ENCODE measurements around the gene CLDN17. TPM values are rescaled to one million over a fixed set of nuclear protein-coding genes. Genes with fewer than 3 reads are reported as not detected.

CLDN17 gene
- total and polyA plus RNA-seq, 2 of the 4 experiments (the other 2 are of a cell fraction): not detected

- no peak overlapping the region for H4K8ac ChIP-seq (ENCODE audit: low read depth in 2 of 2, low read length in 2 of 2)
- no peak overlapping the region for H2AK5ac ChIP-seq (ENCODE audit: low read depth, low read length)
- H4K20me1 ChIP-seq (ENCODE audit: insufficient read depth, low read length): no peaks in the 10 kb centered on the region
- H3K4ac ChIP-seq (ENCODE audit: low read depth, low read length): no peak overlapping the region
- POLR2A ChIA-PET (ENCODE audit: unreplicated experiment): no interaction called here
- no peak overlapping the region for H2AFZ ChIP-seq (replicated peaks; ENCODE audit: low read length, poor library complexity)
- peaks cover 2% of the 10 kb centered on the region; the same call in 1 of the 2 replicates for H3K9me3 ChIP-seq (ENCODE audit: control insufficient read depth, insufficient read depth, low read length)
- H3K79me1 ChIP-seq (ENCODE audit: low read depth in 1 of 2, low read length in 2 of 2): no peaks in the 10 kb centered on the region
- TF ChIP-seq USF2 (IDR thresholded peaks at IDR 0.05; ENCODE audit: low read depth, low read length): no peak
- TF ChIP-seq, protein P1, sequence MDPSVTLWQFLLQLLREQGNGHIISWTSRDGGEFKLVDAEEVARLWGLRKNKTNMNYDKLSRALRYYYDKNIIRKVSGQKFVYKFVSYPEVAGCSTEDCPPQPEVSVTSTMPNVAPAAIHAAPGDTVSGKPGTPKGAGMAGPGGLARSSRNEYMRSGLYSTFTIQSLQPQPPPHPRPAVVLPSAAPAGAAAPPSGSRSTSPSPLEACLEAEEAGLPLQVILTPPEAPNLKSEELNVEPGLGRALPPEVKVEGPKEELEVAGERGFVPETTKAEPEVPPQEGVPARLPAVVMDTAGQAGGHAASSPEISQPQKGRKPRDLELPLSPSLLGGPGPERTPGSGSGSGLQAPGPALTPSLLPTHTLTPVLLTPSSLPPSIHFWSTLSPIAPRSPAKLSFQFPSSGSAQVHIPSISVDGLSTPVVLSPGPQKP (IDR thresholded peaks at IDR 0.05; ENCODE audit: borderline replicate concordance, low read depth, low read length): no peak
- no peak for TF ChIP-seq SMC3 (IDR thresholded peaks at IDR 0.05; ENCODE audit: low read depth, low read length)
- TF ChIP-seq FOS (IDR thresholded peaks at IDR 0.05; ENCODE audit: low read depth, low read length): no peak
- no peak for TF ChIP-seq RFX5 (IDR thresholded peaks at IDR 0.05; ENCODE audit: low read depth, low read length)
- TF ChIP-seq MAFK (IDR thresholded peaks at IDR 0.05; ENCODE audit: low read depth, low read length): no peak
- TF ChIP-seq RCOR1 (IDR thresholded peaks at IDR 0.05; ENCODE audit: insufficient replicate concordance, low read length): no peak
- no peak for TF ChIP-seq MXI1 (IDR thresholded peaks at IDR 0.05; ENCODE audit: borderline replicate concordance, low read depth, low read length)
- no peak for TF ChIP-seq BHLHE40 (IDR thresholded peaks at IDR 0.05; ENCODE audit: low read depth, low read length)
- no peak for TF ChIP-seq POLR2A (IDR thresholded peaks at IDR 0.05; ENCODE audit: low read depth, low read length)
- no peak for TF ChIP-seq NFE2L2 (IDR thresholded peaks at IDR 0.05; ENCODE audit: low read depth, low read length)
- no peak for TF ChIP-seq RAD21 (IDR thresholded peaks at IDR 0.05; ENCODE audit: low read length)
- TF ChIP-seq, protein P2, sequence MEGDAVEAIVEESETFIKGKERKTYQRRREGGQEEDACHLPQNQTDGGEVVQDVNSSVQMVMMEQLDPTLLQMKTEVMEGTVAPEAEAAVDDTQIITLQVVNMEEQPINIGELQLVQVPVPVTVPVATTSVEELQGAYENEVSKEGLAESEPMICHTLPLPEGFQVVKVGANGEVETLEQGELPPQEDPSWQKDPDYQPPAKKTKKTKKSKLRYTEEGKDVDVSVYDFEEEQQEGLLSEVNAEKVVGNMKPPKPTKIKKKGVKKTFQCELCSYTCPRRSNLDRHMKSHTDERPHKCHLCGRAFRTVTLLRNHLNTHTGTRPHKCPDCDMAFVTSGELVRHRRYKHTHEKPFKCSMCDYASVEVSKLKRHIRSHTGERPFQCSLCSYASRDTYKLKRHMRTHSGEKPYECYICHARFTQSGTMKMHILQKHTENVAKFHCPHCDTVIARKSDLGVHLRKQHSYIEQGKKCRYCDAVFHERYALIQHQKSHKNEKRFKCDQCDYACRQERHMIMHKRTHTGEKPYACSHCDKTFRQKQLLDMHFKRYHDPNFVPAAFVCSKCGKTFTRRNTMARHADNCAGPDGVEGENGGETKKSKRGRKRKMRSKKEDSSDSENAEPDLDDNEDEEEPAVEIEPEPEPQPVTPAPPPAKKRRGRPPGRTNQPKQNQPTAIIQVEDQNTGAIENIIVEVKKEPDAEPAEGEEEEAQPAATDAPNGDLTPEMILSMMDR (conservative IDR thresholded peaks at IDR 0.05; ENCODE audit: low read depth, low read length): no peak
- no peak for TF ChIP-seq CEBPB (IDR thresholded peaks at IDR 0.05; ENCODE audit: low read depth, low read length)
- no peak for TF ChIP-seq CHD1 (IDR thresholded peaks at IDR 0.05; ENCODE audit: low read depth, low read length)
- no peak for TF ChIP-seq MAZ (IDR thresholded peaks at IDR 0.05; ENCODE audit: borderline replicate concordance, low read depth, low read length)
- no peaks in the 10 kb centered on the region for H3K36me3 ChIP-seq (ENCODE audit: control insufficient read depth, insufficient read depth, low read length)
- CTCF ChIA-PET: no interaction called here
- in situ Hi-C loops (cut with MboI; ENCODE audit: low sequenced_read_pairs) (no loop called here), intact Hi-C loops (cut with micrococcal nuclease) (no loop called here), dilution Hi-C loops (cut with HindIII; ENCODE audit: low sequenced_read_pairs, unreplicated experiment) (no loop called here)
- no peaks in the 10 kb centered on the region for H3K4me1 ChIP-seq (ENCODE audit: control insufficient read depth, insufficient read depth, low read length)
- H2BK15ac ChIP-seq (ENCODE audit: low read depth, low read length): no peak overlapping the region
- DNase-seq: no peak
- no peak overlapping the region for H2BK5ac ChIP-seq (ENCODE audit: low read depth, low read length, poor library complexity, severe bottlenecking)
- no peak overlapping the region for H3K4me2 ChIP-seq (ENCODE audit: low read depth, low read length)
- H2BK120ac ChIP-seq (ENCODE audit: low read depth, low read length): no peak overlapping the region
- H3K27ac ChIP-seq (ENCODE audit: insufficient read depth, low read length): no peak overlapping the region
- no peak overlapping the region for H2BK20ac ChIP-seq (ENCODE audit: low read depth, low read length)
- BruUV-seq (replicated peaks): no TSS peak
- H4K5ac ChIP-seq (ENCODE audit: low read depth, low read length): no peak overlapping the region
- H3K4me3 ChIP-seq (ENCODE audit: insufficient read depth, low read depth, low read length): no peak overlapping the region
- no peaks in the 10 kb centered on the region for H3K27me3 ChIP-seq (ENCODE audit: control insufficient read depth, insufficient read depth, low read length)
- H3K9ac ChIP-seq (ENCODE audit: low read depth, low read length): no peak overlapping the region
- no peak overlapping the region for H2AK9ac ChIP-seq (replicated peaks; ENCODE audit: low read depth, low read length, poor library complexity)
- H3K9me1 ChIP-seq (ENCODE audit: insufficient read depth, low read length): no peaks in the 10 kb centered on the region
- WGBS, 2 experiments (ENCODE audit: extremely low coverage in 2 of 2, insufficient read length in 1 of 2): no CpG with 5 or more reads among the region's 2 CpGs
- no peak overlapping the region for H4K91ac ChIP-seq (ENCODE audit: insufficient read depth, low read depth, low read length)
- H3K56ac ChIP-seq (ENCODE audit: extremely low read depth, insufficient read depth, low read length): no peak overlapping the region
- H3K23ac ChIP-seq (ENCODE audit: low read depth, low read length): no peak overlapping the region
- no peak for ATAC-seq (ENCODE audit: low read depth)
- H3K18ac ChIP-seq (ENCODE audit: low read depth, low read length): no peak overlapping the region
- no peak overlapping the region for H3K14ac ChIP-seq (replicated peaks; ENCODE audit: low read depth, low read length)
Observed at GRCh38 chr21:30117631-30118030, 49.0 kb downstream of the CLDN17 start.
